SK-MEL-5 (cell line): ENCODE data around the gene ZSWIM8. TPM values are rescaled to one million over a fixed set of nuclear protein-coding genes. Genes with fewer than 3 reads are reported as not detected.

Experiments used
- DNase-seq: peaks from one replicate; pipeline ENCODE4 v3.0.0-alpha.2; 2016; ENCODE audit warnings: low read depth, low spot score
- in situ Hi-C: cut with HindIII; loops from 2 replicates; pipeline ENCODE4 v1.10.0; 2016; ENCODE audit warnings: low sequenced_read_pairs, high pct_unique_total_duplicates, low pct_unique_long_range_greater_than_20kb
- small RNA-seq, 2 experiments: library from RNA; depleted of rRNA; stranded (forward); fragments of <200 nt; gene quantifications; one replicate each; pipeline ENCODE3, GENCODE V24; 2014
- total RNA-seq: library from RNA; depleted of rRNA; stranded (reverse); fragments of >200 nt; shearing (Covaris generic); gene quantifications from 2 replicates; pipeline ENCODE4 v1.2.3, GENCODE V29; 2014; rRNA removed

The ZSWIM8 gene
- total RNA-seq, 1 experiment from 2014 or later, result 44.7 TPM

DNA sequence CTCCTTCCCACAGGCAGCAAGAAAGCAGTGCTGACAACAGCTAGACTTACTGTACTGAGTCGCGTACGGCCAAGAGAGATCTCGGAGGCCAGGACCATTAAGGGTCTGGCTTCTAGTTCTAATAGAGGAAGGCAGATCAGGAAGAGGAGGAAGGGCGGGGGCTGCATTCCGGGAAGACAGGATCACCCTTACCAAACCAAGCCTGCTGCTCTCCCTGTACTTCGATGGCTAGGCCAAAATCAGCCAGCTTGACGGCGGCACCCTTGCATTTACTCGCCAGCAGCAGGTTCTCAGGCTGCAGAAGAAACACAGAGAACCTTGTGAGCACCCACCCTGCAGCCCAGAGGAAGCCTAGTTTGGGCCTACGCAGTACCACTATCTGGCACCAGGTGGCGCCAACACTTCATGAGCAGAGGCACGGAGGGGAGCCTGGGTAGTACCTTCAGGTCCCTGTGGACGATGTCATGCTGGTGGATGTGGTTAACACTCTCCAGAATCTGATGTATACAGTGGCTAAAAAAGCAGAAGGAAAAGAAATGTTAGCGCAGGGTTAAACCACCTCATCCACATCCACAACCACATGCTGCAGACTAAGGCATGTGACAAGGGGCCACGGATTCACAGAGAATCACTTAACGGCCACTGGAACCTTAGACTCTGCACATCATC lies 63.5 kb downstream of the ZSWIM8 start:
- peak; percentile 72 for DNase-seq
- in situ Hi-C loops, result no loop called here

DNA sequence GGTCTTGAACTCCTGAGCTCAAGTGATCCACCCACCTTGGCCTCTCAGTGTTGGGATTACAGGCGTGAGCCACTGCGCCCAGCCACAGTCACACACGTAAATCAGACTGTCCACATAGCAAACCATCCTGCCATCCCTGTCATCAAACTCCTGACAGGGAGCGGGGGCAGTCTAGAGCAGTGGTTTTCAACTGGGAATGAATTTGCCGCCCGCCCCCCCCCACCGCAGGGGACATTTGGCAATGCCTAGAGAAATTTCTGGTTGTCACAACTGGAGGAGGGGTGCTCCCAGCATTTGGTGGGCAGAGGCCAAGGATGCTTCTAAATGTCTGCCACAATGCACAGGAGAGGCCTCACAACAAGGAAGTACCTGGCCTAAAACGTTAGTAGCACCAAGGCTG lies 64.8 kb downstream of the ZSWIM8 start:
- no peak for DNase-seq
- in situ Hi-C loops, result no loop called here

DNA sequence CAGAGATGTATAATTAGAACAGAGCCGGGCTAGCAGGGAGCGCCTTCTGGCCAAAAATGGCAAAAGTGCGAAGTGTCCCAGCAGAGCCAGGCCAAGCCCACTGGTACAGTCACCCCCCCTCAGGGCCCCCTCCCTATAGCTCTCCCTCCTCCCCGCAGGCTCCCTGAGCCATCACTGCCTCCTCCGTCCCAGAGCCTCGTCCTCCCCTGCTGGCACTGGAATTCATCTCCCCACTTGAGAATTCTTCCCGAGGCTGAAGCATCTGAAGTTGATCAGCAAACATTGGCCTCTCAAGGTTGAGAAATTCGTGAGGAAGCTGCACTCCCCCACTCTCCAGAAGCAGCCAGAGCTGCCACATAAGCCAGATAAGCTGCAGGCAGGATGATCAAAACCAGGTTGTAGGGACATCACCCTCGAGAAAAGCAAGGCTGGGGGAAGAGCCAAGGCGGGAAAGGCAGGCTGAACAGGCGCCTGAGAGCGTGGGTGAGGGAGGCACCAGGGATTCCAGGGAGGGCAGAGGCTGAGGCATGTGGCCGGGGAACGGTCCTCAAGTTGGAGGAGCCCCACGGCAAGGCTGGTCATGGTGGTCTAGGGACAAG lies 65.6 kb downstream of the ZSWIM8 start:
- DNase-seq, result no peak
- in situ Hi-C loops, result no loop called here

Small RNA genes lying within 50 kb of the gene (small RNA-seq; reads per million reads assigned to genes)
- gene AC022400.4 (0 reads per million in 2 experiments), gene AC022400.9 (0 reads per million in 2 experiments), gene ZSWIM8-AS1 (0 reads per million in 2 experiments)

Other genes starting within 250 kb of the ZSWIM8 start
- 112 and 113 TPM in 2 replicates for gene USP54, start 194.3 kb upstream of the ZSWIM8 start, total RNA-seq
- 0.21 TPM in 1 of 2 replicates, not detected in the other for gene MYOZ1, start 144.1 kb upstream of the ZSWIM8 start, total RNA-seq
- not detected in 2 replicates for gene SYNPO2L, start 129.6 kb upstream of the ZSWIM8 start, total RNA-seq
- 2.0 and 2.3 TPM in 2 replicates for gene AGAP5, start 87.5 kb upstream of the ZSWIM8 start, total RNA-seq
- gene SEC24C, start 41.2 kb upstream of the ZSWIM8 start, total RNA-seq, result 61.3 and 66.4 TPM in 2 replicates
- 42.0 and 46.8 TPM in 2 replicates for gene CHCHD1, start 3.6 kb upstream of the ZSWIM8 start, total RNA-seq
- 5.4 and 11.3 TPM in 2 replicates for gene NDST2, start 26.0 kb downstream of the ZSWIM8 start, total RNA-seq
- gene CAMK2G, start 88.9 kb downstream of the ZSWIM8 start, total RNA-seq, result 8.9 and 12.2 TPM in 2 replicates
- gene PLAU, start 125.5 kb downstream of the ZSWIM8 start, total RNA-seq, result 0.05 TPM in 1 of 2 replicates, not detected in the other
- 26.6 and 30.5 TPM in 2 replicates for gene VCL, start 212.5 kb downstream of the ZSWIM8 start, total RNA-seq